HEK293T (cell line): ENCODE data around the gene HES3.

Experiments
- CTBP1 ChIP-seq: fragments of 450-650 bp; IDR thresholded peaks from 2 replicates; pipeline ENCODE4 v1.6.1; 2016; ENCODE audit warnings: borderline replicate concordance
- ELF4 ChIP-seq: fragments of 450-650 bp; IDR thresholded peaks from 2 replicates; pipeline ENCODE4 v1.6.1; 2017; ENCODE audit warnings: antibody characterized with exemption
- FOXM1 ChIP-seq: fragments of 450-650 bp; IDR thresholded peaks from 2 replicates; pipeline ENCODE4 v1.6.1; 2017; ENCODE audit warnings: mild to moderate bottlenecking, borderline replicate concordance

DNA sequence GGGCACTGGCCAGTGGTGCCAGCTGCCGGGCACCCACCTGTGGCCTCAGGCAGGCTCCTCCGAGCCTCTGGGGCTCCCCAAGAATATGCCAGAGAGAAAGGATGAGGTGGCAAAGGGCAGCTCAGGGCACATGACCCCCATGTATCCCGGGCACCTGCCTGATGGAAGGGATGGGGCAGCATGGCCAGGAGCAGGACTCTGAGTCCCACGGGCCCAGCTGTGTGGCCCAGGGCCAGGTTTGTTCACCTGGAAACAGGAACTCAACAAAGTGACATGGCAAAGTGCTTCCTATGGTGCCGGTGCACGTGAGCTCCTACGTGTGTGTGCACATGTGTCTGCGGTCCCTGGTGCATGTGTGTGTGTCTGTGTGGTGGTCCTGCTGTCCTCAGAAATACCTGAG lies 26.4 kb downstream of the HES3 start:
- TF ChIP-seq FOXM1 (no peak), CTBP1 (no peak), ELF4 (no peak)
